Measurements from ENCODE around the gene CMAS.

CMAS gene

GRCh38 chr12:22110176-22110575 lies 64.2 kb downstream of the CMAS start:
- no peak for DNase-seq
